Transverse colon (tissue), 4 donors: Measurements from ENCODE around the gene CDK5.
"Not testable (repeated sequence)": the region's sequence is repeated elsewhere in the genome, so short reads cannot be mapped to it uniquely, and the experiment has no call there.

ENCODE experiments used
- EP300 ChIP-seq: sonication (generic); formaldehyde crosslinking; IDR thresholded peaks from one replicate; pipeline ENCODE4 v1.6.1; 2017; ENCODE audit warnings: antibody characterized with exemption, low read depth
- POLR2AphosphoS5 ChIP-seq, 3 donors: sonication (generic); formaldehyde crosslinking; IDR thresholded peaks; one replicate each; pipeline ENCODE4 v1.6.1; 2016; ENCODE audit warnings: antibody characterized with exemption in 3 of 3
- TF ChIP-seq, protein P1 (sequence below), 5 experiments: fragments of 200-600 bp in 3 of 5; fragments of 450-650 bp in 2 of 5; sonication (generic) in 3 of 5; IDR thresholded peaks; 1 replicate in 2 of 5; 2 replicates in 3 of 5; pipeline ENCODE4 v1.5.1; 2016 to 2017; ENCODE audit warnings: antibody characterized with exemption in 5 of 5, inconsistent platforms in 3 of 5, mild to moderate bottlenecking in 2 of 5, moderate library complexity in 1 of 5

GRCh38 chr7:151011616-151012015 lies 46.1 kb downstream of the CDK5 start:
- not testable (repeated sequence) for TF ChIP-seq POLR2AphosphoS5 (IDR thresholded peaks at IDR 0.05); EP300
- TF ChIP-seq, protein P1, sequence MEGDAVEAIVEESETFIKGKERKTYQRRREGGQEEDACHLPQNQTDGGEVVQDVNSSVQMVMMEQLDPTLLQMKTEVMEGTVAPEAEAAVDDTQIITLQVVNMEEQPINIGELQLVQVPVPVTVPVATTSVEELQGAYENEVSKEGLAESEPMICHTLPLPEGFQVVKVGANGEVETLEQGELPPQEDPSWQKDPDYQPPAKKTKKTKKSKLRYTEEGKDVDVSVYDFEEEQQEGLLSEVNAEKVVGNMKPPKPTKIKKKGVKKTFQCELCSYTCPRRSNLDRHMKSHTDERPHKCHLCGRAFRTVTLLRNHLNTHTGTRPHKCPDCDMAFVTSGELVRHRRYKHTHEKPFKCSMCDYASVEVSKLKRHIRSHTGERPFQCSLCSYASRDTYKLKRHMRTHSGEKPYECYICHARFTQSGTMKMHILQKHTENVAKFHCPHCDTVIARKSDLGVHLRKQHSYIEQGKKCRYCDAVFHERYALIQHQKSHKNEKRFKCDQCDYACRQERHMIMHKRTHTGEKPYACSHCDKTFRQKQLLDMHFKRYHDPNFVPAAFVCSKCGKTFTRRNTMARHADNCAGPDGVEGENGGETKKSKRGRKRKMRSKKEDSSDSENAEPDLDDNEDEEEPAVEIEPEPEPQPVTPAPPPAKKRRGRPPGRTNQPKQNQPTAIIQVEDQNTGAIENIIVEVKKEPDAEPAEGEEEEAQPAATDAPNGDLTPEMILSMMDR (IDR thresholded peaks at IDR 0.05): not testable (repeated sequence)
